GM12872 (cell line): Measurements from ENCODE around the gene CMTR1.

Experiments used
- CTCF ChIP-seq: IDR thresholded peaks from 3 replicates; pipeline ENCODE4 v1.5.1; 2011; ENCODE audit warnings: low read depth, mild to moderate bottlenecking, low read length, moderate library complexity; ENCODE audit not compliant: insufficient read depth

The CMTR1 gene

DNA sequence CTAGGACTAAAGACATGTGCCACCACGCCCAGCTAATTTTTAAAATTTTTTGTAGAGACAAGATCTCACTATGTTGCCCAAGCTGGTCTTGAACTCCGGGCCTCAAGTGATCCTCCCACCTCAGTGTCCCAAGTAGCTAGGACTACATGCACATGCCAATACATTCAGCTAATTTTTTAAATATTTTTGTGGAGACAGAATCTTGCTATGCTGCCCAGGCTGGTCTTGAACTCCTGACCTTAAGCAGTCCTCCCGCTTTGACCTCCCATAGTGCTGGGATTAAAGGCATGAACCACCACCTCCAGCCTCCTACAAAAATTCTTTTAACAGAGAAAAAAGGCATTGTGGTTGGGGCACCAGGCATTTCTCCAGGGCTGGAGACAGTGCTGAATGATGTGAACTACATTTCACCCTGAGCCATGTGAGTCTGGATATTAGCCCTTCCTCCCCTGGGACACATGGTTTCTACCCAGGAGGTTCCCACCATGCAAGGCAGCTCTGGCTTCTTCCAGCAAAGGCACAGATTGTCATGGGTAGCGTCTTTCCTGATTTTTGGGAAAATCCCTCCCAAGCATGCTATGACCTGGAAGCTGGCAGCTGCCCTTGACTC lies 36.3 kb upstream of the CMTR1 start:
- TF ChIP-seq CTCF, result no peak

DNA sequence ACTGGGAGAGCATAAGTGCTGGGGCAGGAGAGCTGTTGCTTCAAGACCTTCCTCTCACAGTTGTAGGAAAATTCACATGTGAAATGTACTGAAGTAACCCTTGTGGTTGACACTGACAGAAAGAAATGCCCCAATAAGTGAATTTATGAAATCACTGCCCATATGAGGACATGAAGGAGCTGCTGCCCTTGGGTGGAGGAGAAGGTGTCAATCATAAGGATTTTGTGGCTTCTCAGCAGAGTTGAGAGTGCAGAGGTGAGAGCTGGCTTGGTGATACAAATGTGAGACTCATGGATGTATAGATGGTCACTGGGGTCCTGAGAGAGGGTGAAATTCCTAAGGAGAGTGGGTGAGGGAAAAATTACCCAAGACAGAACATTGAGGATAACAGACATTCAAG lies 33.9 kb upstream of the CMTR1 start:
- no peak for TF ChIP-seq CTCF

DNA sequence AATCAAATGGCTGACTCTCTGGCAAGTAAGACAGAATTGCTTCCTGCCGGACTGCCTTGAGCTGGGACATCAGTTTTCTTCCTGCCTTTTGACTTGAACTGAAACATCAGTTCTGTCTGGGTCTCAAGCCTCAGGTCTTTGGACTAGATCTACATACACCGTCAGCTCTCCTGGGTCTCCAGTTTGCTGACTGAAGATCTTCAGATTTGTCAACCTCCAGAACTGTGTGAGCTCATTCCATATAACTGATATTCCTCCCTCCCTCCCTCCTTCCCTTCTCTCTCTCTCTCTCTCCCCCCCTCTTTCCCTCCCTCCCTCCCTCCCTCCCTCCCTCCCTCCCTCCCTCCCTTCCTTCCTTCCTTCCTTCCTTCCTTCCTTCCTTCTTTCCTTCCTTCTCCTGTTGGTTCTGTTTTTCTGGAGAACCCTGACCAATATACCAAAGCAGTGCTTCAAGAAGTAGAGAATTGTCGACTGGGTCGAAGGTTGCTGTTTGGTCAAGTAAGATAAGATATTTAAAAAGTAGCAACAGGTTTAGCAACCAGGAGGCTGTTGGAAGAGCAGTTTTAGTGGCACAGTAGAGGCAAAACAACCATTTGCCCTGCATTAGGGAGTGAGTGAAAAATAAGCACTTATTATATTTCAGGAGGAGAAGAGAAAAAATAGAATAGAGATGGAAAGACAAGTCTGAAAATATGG lies 33.1 kb upstream of the CMTR1 start:
- TF ChIP-seq CTCF, result no peak

DNA sequence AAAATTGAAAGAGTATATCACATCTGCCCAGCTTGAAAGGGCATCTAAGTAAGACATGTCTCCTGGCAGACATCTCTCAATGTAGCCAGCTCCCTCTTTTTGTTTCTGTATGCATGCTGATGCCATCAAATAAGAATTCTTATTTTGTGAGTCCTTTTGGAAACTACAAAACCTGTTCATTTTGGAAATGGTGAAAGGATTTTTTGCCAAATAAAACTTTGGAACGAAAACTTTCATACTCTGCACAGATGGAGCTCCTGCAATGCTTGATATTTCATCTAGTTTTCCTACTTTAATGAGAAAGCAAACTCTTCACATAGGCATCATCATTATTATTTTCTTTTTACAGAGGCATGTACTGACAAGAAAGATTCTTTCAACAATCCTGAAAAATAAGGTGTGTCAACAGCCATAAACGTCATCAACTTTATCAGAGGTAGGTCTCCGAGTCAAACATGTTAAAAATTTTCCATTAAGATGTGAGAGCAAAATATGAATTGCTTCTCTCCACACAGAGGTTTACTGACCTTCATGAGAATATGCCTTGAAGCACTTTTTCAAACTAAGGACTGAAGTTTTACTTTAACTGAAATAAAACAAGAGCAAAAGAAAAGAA lies 26.2 kb upstream of the CMTR1 start:
- TF ChIP-seq CTCF, result no peak

GRCh38 chr6:37407948-37408347 lies 25.1 kb upstream of the CMTR1 start:
- TF ChIP-seq CTCF, result no peak

DNA sequence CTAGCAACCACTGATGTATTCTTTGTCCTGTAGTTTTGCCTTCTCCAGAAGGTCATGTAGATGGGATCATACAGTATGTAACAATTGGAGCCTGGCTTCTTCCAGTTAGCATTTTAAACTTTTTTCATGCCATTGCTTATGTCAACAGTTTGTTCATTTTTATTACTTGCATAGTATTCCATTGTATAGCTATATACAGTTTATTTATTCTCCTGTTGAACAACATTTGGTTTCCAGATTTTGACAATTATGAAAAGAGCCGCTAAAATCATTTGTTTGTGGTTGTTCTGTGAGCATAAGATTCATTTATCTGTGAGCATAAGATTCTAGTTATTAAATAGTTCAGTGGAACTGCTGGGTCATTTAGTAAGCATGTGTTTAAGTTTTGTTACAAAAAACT lies 23.5 kb upstream of the CMTR1 start:
- TF ChIP-seq CTCF, result no peak

GRCh38 chr6:37417393-37417792 lies 15.6 kb upstream of the CMTR1 start:
- no peak for TF ChIP-seq CTCF
